ENCODE measurements around the gene CD109.
"Not testable (repeated sequence)": the region's sequence is repeated elsewhere in the genome, so short reads cannot be mapped to it uniquely, and the experiment has no call there.

CD109 gene

GRCh38 chr6:73669005-73669404 is 27.0 kb upstream of the CD109 start:
- Histone ChIP-seq H3K27me3 (ENCODE audit: insufficient read depth, low read depth) (no peaks in the 10 kb centered on the region), H2AFZ (ENCODE audit: low read depth) (no peak overlapping the region), H3K4me2 (no peak overlapping the region), H3K79me2 (ENCODE audit: insufficient read depth, low read depth) (no peaks in the 10 kb centered on the region), H3K4me1 (ENCODE audit: low read depth, poor library complexity, severe bottlenecking) (no peaks in the 10 kb centered on the region), H3K9ac (no peak overlapping the region), H3K4me3 (IDR thresholded peaks at IDR 0.05; ENCODE audit: insufficient read depth, low read depth, low read length) (no peak overlapping the region), H3K27ac (no peak overlapping the region), H3K36me3 (ENCODE audit: insufficient read depth) (no peaks in the 10 kb centered on the region), H4K20me1 (ENCODE audit: insufficient read depth) (no peaks in the 10 kb centered on the region)
- TF ChIP-seq, protein P1, sequence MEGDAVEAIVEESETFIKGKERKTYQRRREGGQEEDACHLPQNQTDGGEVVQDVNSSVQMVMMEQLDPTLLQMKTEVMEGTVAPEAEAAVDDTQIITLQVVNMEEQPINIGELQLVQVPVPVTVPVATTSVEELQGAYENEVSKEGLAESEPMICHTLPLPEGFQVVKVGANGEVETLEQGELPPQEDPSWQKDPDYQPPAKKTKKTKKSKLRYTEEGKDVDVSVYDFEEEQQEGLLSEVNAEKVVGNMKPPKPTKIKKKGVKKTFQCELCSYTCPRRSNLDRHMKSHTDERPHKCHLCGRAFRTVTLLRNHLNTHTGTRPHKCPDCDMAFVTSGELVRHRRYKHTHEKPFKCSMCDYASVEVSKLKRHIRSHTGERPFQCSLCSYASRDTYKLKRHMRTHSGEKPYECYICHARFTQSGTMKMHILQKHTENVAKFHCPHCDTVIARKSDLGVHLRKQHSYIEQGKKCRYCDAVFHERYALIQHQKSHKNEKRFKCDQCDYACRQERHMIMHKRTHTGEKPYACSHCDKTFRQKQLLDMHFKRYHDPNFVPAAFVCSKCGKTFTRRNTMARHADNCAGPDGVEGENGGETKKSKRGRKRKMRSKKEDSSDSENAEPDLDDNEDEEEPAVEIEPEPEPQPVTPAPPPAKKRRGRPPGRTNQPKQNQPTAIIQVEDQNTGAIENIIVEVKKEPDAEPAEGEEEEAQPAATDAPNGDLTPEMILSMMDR (conservative IDR thresholded peaks at IDR 0.05; ENCODE audit: low read depth, low read length): no peak

- Histone ChIP-seq H3K27ac (no peak overlapping the region), H3K4me3 (IDR thresholded peaks at IDR 0.05; ENCODE audit: insufficient read depth, low read depth, low read length) (no peak overlapping the region), H2AFZ (ENCODE audit: low read depth) (no peak overlapping the region), H3K4me1 (ENCODE audit: low read depth, poor library complexity, severe bottlenecking) (no peaks in the 10 kb centered on the region), H3K79me2 (ENCODE audit: insufficient read depth, low read depth) (no peaks in the 10 kb centered on the region), H3K27me3 (ENCODE audit: insufficient read depth, low read depth) (no peaks in the 10 kb centered on the region), H4K20me1 (ENCODE audit: insufficient read depth) (no peaks in the 10 kb centered on the region), H3K4me2 (no peak overlapping the region), H3K9ac (no peak overlapping the region), H3K36me3 (ENCODE audit: insufficient read depth) (no peaks in the 10 kb centered on the region)
- TF ChIP-seq, protein P1 (conservative IDR thresholded peaks at IDR 0.05; ENCODE audit: low read depth, low read length): no peak
These were observed 23.9 kb upstream of the CD109 start for GRCh38 chr6:73671911-73672685.

- Histone ChIP-seq H3K79me2 (ENCODE audit: insufficient read depth, low read depth) (no peaks in the 10 kb centered on the region), H3K4me3 (IDR thresholded peaks at IDR 0.05; ENCODE audit: insufficient read depth, low read depth, low read length) (no peak overlapping the region), H3K9ac (no peak overlapping the region), H3K36me3 (ENCODE audit: insufficient read depth) (no peaks in the 10 kb centered on the region), H2AFZ (ENCODE audit: low read depth) (no peak overlapping the region), H3K4me1 (ENCODE audit: low read depth, poor library complexity, severe bottlenecking) (peaks cover 11% of the 10 kb centered on the region), H3K27ac (no peak overlapping the region), H3K4me2 (no peak overlapping the region), H4K20me1 (ENCODE audit: insufficient read depth) (no peaks in the 10 kb centered on the region), H3K27me3 (ENCODE audit: insufficient read depth, low read depth) (no peaks in the 10 kb centered on the region)
- TF ChIP-seq, protein P1 (conservative IDR thresholded peaks at IDR 0.05; ENCODE audit: low read depth, low read length): peak; percentile 96
These were observed 20.4 kb upstream of the CD109 start for GRCh38 chr6:73675466-73676098.

- TF ChIP-seq, protein P1 (conservative IDR thresholded peaks at IDR 0.05; ENCODE audit: low read depth, low read length): no peak
- H2AFZ ChIP-seq (ENCODE audit: low read depth): peak overlapping the region; percentile 38; the same call in 1 of the 2 replicates
These were observed 17.0 kb upstream of the CD109 start for GRCh38 chr6:73679009-73679408.

GRCh38 chr6:73679846-73680245 is 16.2 kb upstream of the CD109 start:
- H3K4me1 ChIP-seq (ENCODE audit: low read depth, poor library complexity, severe bottlenecking): peaks cover 11% of the 10 kb centered on the region
- H4K20me1 ChIP-seq (ENCODE audit: insufficient read depth); H3K27ac ChIP-seq; H3K27me3 ChIP-seq (ENCODE audit: insufficient read depth, low read depth); H3K36me3 ChIP-seq (ENCODE audit: insufficient read depth); H3K4me2 ChIP-seq; H2AFZ ChIP-seq (ENCODE audit: low read depth); H3K4me3 ChIP-seq (IDR thresholded peaks at IDR 0.05; ENCODE audit: insufficient read depth, low read depth, low read length); H3K79me2 ChIP-seq (ENCODE audit: insufficient read depth, low read depth); H3K9ac ChIP-seq: not testable (repeated sequence)

More at GRCh38 chr6:73679009-73679408, 17.0 kb upstream of the CD109 start:
- Histone ChIP-seq H3K27ac (no peak overlapping the region), H3K9ac (no peak overlapping the region), H4K20me1 (ENCODE audit: insufficient read depth) (no peaks in the 10 kb centered on the region), H3K4me3 (IDR thresholded peaks at IDR 0.05; ENCODE audit: insufficient read depth, low read depth, low read length) (no peak overlapping the region), H3K79me2 (ENCODE audit: insufficient read depth, low read depth) (no peaks in the 10 kb centered on the region), H3K4me2 (no peak overlapping the region), H3K36me3 (ENCODE audit: insufficient read depth) (no peaks in the 10 kb centered on the region), H3K27me3 (ENCODE audit: insufficient read depth, low read depth) (no peaks in the 10 kb centered on the region), H3K4me1 (ENCODE audit: low read depth, poor library complexity, severe bottlenecking) (peaks cover 11% of the 10 kb centered on the region)
